OCI-LY7 (cell line): ENCODE measurements around the gene MRPL55. TPM values are rescaled to one million over a fixed set of nuclear protein-coding genes. Genes with fewer than 3 reads are reported as not detected.

Source experiments
- BruUV-seq: library from RNA; stranded (reverse); fragments of 400-500 nt; replicated peaks from 2 replicates; lab custom pipeline; 2021; lab: Mats Ljungman, UMichigan
- CTCF ChIA-PET: fragments of 300-600 bp; sonication (Branson Sonifier 250); formaldehyde crosslinking; loops from one replicate; lab custom pipeline; 2022; ENCODE audit warnings: antibody characterized with exemption; ENCODE audit not compliant: unreplicated experiment; lab: Charles Lee
- POLR2A ChIA-PET: fragments of 300-600 bp; sonication (Branson Sonifier 250); formaldehyde crosslinking; loops from one replicate; lab custom pipeline; 2022; ENCODE audit warnings: antibody characterized with exemption; lab: Charles Lee
- DNase-seq: peaks from one replicate; pipeline ENCODE4 v3.0.0-alpha.2; 2015; ENCODE audit warnings: low spot score
- H2AFZ ChIP-seq: fragments of 200-600 bp; sonication (generic), shearing (Covaris generic); 2 replicates; pipeline ENCODE4 v1.6.1; 2014; ENCODE audit warnings: mild to moderate bottlenecking, antibody characterized with exemption, low read length, moderate library complexity
- H3K27ac ChIP-seq: fragments of 200-600 bp; sonication (generic); 2 replicates; pipeline ENCODE4 v1.5.1; 2014; ENCODE audit warnings: mixed run types, low read depth, mild to moderate bottlenecking, moderate library complexity, low read length, inconsistent platforms; ENCODE audit not compliant: poor library complexity, severe bottlenecking
- H3K36me3 ChIP-seq: fragments of 200-600 bp; sonication (generic); 2 replicates; pipeline ENCODE4 v1.6.1; 2014; ENCODE audit warnings: mild to moderate bottlenecking, antibody characterized with exemption, low read length, moderate library complexity, mixed read lengths; ENCODE audit not compliant: insufficient read depth
- H3K4me1 ChIP-seq: fragments of 200-600 bp; sonication (generic); 2 replicates; pipeline ENCODE4 v1.5.1; 2014; ENCODE audit warnings: mild to moderate bottlenecking, low read length; ENCODE audit not compliant: insufficient read depth, poor library complexity, severe bottlenecking
- H3K4me2 ChIP-seq: fragments of 200-600 bp; sonication (generic); 2 replicates; pipeline ENCODE4 v1.6.1; 2014; ENCODE audit warnings: mild to moderate bottlenecking, low read length
- H3K4me3 ChIP-seq: fragments of 200-600 bp; sonication (generic); 2 replicates; pipeline ENCODE4 v1.5.1; 2014; ENCODE audit warnings: mild to moderate bottlenecking, low read depth, low read length; ENCODE audit not compliant: poor library complexity, severe bottlenecking
- H3K79me2 ChIP-seq: fragments of 200-600 bp; sonication (generic); 2 replicates; pipeline ENCODE4 v1.6.1; 2016; ENCODE audit warnings: low read depth, mild to moderate bottlenecking, low read length, moderate library complexity, mixed read lengths; ENCODE audit not compliant: insufficient read depth
- H3K9me2 ChIP-seq: fragments of 200-600 bp; sonication (generic); 2 replicates; pipeline ENCODE4 v1.6.1; 2016; ENCODE audit warnings: mild to moderate bottlenecking, low read length, mixed read lengths; ENCODE audit not compliant: insufficient read depth
- H3K9me3 ChIP-seq: fragments of 200-600 bp; sonication (generic); 2 replicates; pipeline ENCODE4 v1.6.1; 2014; ENCODE audit warnings: mild to moderate bottlenecking, mixed run types, low read length, mixed read lengths
- H4K20me1 ChIP-seq: fragments of 200-600 bp; sonication (generic); 2 replicates; pipeline ENCODE4 v1.6.1; 2014; ENCODE audit warnings: mild to moderate bottlenecking, antibody characterized with exemption, low read length, moderate library complexity, mixed read lengths; ENCODE audit not compliant: insufficient read depth
- EZH2phosphoT487 ChIP-seq: fragments of 200-600 bp; sonication (generic); IDR thresholded peaks from 2 replicates; pipeline ENCODE4 v1.6.1; 2018; ENCODE audit warnings: low read depth, borderline replicate concordance, mild to moderate bottlenecking, mixed run types, antibody characterized with exemption, low read length, moderate library complexity, mixed read lengths
- intact Hi-C: fragments of 100-400 bp; cut with micrococcal nuclease; formaldehyde crosslinking; loops from one replicate; pipeline ENCODE4 v1.10.0; 2022; ENCODE audit not compliant: unreplicated experiment
- total RNA-seq, 2 experiments: library from RNA; depleted of rRNA in 1 of 2; stranded (reverse); fragments of >200 nt in 1 of 2; shearing (Covaris generic) in 1 of 2; gene quantifications; 2 replicates each; pipeline ENCODE4 v1.2.3, GENCODE V29; 2014 to 2022
- TF ChIP-seq, protein P1 (sequence below): fragments of 200-600 bp; sonication (generic); conservative IDR thresholded peaks from 2 replicates; pipeline ENCODE4 v1.5.1; 2014; ENCODE audit warnings: mild to moderate bottlenecking, antibody characterized with exemption, low read length, moderate library complexity, mixed read lengths

Gene MRPL55
- total RNA-seq, 2 experiments from 2014 or later, result 50.0 to 92.8 TPM

- H2AFZ ChIP-seq, result no peak overlapping the region
- ChIA-PET POLR2A (no interaction called here), CTCF (no interaction called here)
- H3K79me2 ChIP-seq, result no peaks in the 10 kb centered on the region
- TF ChIP-seq, protein P1, sequence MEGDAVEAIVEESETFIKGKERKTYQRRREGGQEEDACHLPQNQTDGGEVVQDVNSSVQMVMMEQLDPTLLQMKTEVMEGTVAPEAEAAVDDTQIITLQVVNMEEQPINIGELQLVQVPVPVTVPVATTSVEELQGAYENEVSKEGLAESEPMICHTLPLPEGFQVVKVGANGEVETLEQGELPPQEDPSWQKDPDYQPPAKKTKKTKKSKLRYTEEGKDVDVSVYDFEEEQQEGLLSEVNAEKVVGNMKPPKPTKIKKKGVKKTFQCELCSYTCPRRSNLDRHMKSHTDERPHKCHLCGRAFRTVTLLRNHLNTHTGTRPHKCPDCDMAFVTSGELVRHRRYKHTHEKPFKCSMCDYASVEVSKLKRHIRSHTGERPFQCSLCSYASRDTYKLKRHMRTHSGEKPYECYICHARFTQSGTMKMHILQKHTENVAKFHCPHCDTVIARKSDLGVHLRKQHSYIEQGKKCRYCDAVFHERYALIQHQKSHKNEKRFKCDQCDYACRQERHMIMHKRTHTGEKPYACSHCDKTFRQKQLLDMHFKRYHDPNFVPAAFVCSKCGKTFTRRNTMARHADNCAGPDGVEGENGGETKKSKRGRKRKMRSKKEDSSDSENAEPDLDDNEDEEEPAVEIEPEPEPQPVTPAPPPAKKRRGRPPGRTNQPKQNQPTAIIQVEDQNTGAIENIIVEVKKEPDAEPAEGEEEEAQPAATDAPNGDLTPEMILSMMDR, result no peak
- no peak for TF ChIP-seq EZH2phosphoT487
- no peak overlapping the region for H3K4me2 ChIP-seq
- no peaks in the 10 kb centered on the region for H3K9me3 ChIP-seq
- BruUV-seq, result no TSS peak
- peaks cover 4% of the 10 kb centered on the region for H3K4me1 ChIP-seq
- intact Hi-C loops, result no loop called here
- no peak overlapping the region for H3K4me3 ChIP-seq
- no peaks in the 10 kb centered on the region for H4K20me1 ChIP-seq
- H3K27ac ChIP-seq, result no peak overlapping the region
- no peak for DNase-seq
- H3K36me3 ChIP-seq, result no peaks in the 10 kb centered on the region
- no peaks in the 10 kb centered on the region for H3K9me2 ChIP-seq
Measured at GRCh38 chr1:228064741-228065542, 44.2 kb downstream of the MRPL55 start.

DNA sequence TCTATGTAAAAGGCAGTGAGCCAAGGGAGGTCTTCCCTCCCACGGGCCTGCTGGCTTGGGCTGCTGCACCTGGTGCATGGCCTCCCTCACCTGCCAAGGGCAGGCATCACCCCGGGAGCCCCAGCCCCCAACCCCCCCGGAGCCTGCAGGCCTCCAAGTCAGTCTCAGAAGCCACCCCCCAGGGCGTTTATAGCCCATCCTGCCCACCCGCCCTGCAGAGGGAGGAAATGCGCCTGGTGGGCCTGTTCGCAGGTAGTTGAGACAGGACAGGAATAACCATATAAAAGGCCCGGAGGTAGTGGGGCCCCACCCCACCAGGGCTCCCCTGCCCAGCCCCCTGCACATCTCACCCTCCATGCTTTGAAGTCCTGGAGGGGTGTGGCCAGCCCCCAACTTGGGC, 44.8 kb downstream of the MRPL55 start:
- Histone ChIP-seq H3K36me3 (no peaks in the 10 kb centered on the region), H3K9me2 (no peaks in the 10 kb centered on the region), H3K79me2 (no peaks in the 10 kb centered on the region), H3K4me1 (peaks cover 5% of the 10 kb centered on the region), H3K27ac (no peak overlapping the region), H3K9me3 (no peaks in the 10 kb centered on the region), H3K4me2 (no peak overlapping the region), H2AFZ (no peak overlapping the region), H4K20me1 (no peaks in the 10 kb centered on the region), H3K4me3 (no peak overlapping the region)
- intact Hi-C loops, result no loop called here
- POLR2A ChIA-PET, result no interaction called here
- DNase-seq, result no peak
- TF ChIP-seq, protein P1, result no peak
- no peak for TF ChIP-seq EZH2phosphoT487
- CTCF ChIA-PET, result no interaction called here
- no TSS peak for BruUV-seq
